ENCODE data around the gene MYBBP1A. TPM values are rescaled to one million over a fixed set of nuclear protein-coding genes. Genes with fewer than 3 reads are reported as not detected.

The MYBBP1A gene
- total and polyA plus RNA-seq, 2 of the 13 experiments (the other 11 are each of a cell fraction or from before 2014, with no cell fraction given), result 18.6 to 54.8 TPM

GRCh38 chr17:4565209-4566141 lies 10.3 kb upstream of the MYBBP1A start (continued):
- TF ChIP-seq PRDM10 (CRISPR knock-in tag; IDR thresholded peaks at IDR 0.05; ENCODE audit: low read depth) (no peak), ZNF563 (CRISPR knock-in tag; IDR thresholded peaks at IDR 0.05) (peak; percentile 47; the same call in 1 of the 2 replicates), IKZF1 (IDR thresholded peaks at IDR 0.05) (no peak), ZNF605 (CRISPR knock-in tag; IDR thresholded peaks at IDR 0.05) (no peak), TBL1XR1 (IDR thresholded peaks at IDR 0.05; ENCODE audit: borderline replicate concordance, low read length, partially characterized antibody) (no peak), ZNF720 (CRISPR knock-in tag; IDR thresholded peaks at IDR 0.05) (no peak), PAX8 (CRISPR knock-in tag; IDR thresholded peaks at IDR 0.05; ENCODE audit: borderline replicate concordance) (no peak), GPBP1L1 (CRISPR knock-in tag; IDR thresholded peaks at IDR 0.05) (no peak), ZNF430 (CRISPR knock-in tag; IDR thresholded peaks at IDR 0.05) (no peak), ZNF784 (CRISPR knock-in tag; IDR thresholded peaks at IDR 0.05; ENCODE audit: borderline replicate concordance) (no peak), DR1 (CRISPR knock-in tag; IDR thresholded peaks at IDR 0.05) (no peak), YEATS2 (CRISPR knock-in tag; IDR thresholded peaks at IDR 0.05; ENCODE audit: borderline replicate concordance) (no peak; the same call in 1 of the 2 replicates), HNF4A (CRISPR knock-in tag; IDR thresholded peaks at IDR 0.05) (peak; percentile 62; the same call in 1 of the 2 replicates), KLF11 (CRISPR knock-in tag; IDR thresholded peaks at IDR 0.05) (no peak), PCBP1 (IDR thresholded peaks at IDR 0.05; ENCODE audit: borderline replicate concordance, low read depth, low read length) (no peak), ZNF142 (CRISPR knock-in tag; IDR thresholded peaks at IDR 0.05) (no peak), KAT7 (CRISPR knock-in tag; IDR thresholded peaks at IDR 0.05; ENCODE audit: borderline replicate concordance) (no peak)
